SU-DHL-6 (cell line): ENCODE measurements around the gene RALBP1.

Source experiments
- EZH2phosphoT487 ChIP-seq: fragments of 200-600 bp; sonication (generic), shearing (Covaris generic); conservative IDR thresholded peaks from 2 replicates; pipeline ENCODE4 v1.6.1; 2018; ENCODE audit warnings: mild to moderate bottlenecking, antibody characterized with exemption, low read length, moderate library complexity, mixed read lengths
- TF ChIP-seq, protein P1 (sequence below): fragments of 200-600 bp; sonication (generic); IDR thresholded peaks from one replicate; pipeline ENCODE4 v1.5.1; 2017; ENCODE audit warnings: antibody characterized with exemption, mild to moderate bottlenecking, low read length, moderate library complexity; ENCODE audit not compliant: insufficient read depth, poor library complexity, severe bottlenecking

DNA sequence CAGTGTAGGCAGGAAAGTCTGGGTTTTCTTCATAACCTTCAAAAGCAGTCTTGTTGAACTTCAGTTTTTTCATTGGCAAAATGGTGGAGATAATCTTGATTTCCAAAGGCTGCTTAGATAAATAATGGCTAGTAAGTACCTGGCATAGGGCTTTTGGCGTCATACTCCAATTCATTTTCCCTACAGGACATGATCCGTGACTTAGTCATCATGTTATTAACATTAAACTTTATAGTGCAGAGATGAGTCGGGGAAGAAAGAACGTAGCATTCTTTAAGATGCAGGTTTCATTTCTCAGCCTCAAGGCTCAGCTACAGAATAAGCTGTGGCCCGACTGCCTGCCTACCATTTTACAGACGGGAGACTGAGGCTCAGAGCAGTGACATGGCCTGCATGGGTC, 64.0 kb downstream of the RALBP1 start:
- TF ChIP-seq, protein P1, sequence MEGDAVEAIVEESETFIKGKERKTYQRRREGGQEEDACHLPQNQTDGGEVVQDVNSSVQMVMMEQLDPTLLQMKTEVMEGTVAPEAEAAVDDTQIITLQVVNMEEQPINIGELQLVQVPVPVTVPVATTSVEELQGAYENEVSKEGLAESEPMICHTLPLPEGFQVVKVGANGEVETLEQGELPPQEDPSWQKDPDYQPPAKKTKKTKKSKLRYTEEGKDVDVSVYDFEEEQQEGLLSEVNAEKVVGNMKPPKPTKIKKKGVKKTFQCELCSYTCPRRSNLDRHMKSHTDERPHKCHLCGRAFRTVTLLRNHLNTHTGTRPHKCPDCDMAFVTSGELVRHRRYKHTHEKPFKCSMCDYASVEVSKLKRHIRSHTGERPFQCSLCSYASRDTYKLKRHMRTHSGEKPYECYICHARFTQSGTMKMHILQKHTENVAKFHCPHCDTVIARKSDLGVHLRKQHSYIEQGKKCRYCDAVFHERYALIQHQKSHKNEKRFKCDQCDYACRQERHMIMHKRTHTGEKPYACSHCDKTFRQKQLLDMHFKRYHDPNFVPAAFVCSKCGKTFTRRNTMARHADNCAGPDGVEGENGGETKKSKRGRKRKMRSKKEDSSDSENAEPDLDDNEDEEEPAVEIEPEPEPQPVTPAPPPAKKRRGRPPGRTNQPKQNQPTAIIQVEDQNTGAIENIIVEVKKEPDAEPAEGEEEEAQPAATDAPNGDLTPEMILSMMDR = no peak
- TF ChIP-seq EZH2phosphoT487 = no peak
